Lower lobe of right lung (tissue), 2 donors: ENCODE measurements around the gene LYRM2. TPM values are rescaled to one million over a fixed set of nuclear protein-coding genes. Genes with fewer than 3 reads are reported as not detected.

Source experiments
- ATAC-seq, 2 donors: fragments of 200-7000 bp; cut with Tn5 transposase; one replicate each; pipeline ENCODE4 v1.9.1; 2020 to 2022; ENCODE audit warnings: mild to moderate bottlenecking in 2 of 2, moderate library complexity in 2 of 2
- DNase-seq: peaks from one replicate; pipeline ENCODE4 v3.0.0-alpha.2; 2020
- H3K27ac ChIP-seq: fragments of 200-600 bp; one replicate; pipeline ENCODE4 v1.8.0; 2022
- H3K27me3 ChIP-seq: fragments of 200-600 bp; one replicate; pipeline ENCODE4 v1.8.0; 2022; ENCODE audit warnings: low read depth
- H3K36me3 ChIP-seq: fragments of 200-600 bp; one replicate; pipeline ENCODE4 v1.8.0; 2022; ENCODE audit warnings: mild to moderate bottlenecking
- H3K4me1 ChIP-seq: fragments of 200-600 bp; one replicate; pipeline ENCODE4 v1.8.0; 2022
- H3K4me3 ChIP-seq: fragments of 200-600 bp; one replicate; pipeline ENCODE4 v1.8.0; 2022; ENCODE audit warnings: mild to moderate bottlenecking
- H3K9me3 ChIP-seq: fragments of 200-600 bp; one replicate; pipeline ENCODE4 v1.8.0; 2022
- intact Hi-C: fragments of 100-400 bp; cut with DNase I; formaldehyde crosslinking; loops from one replicate; pipeline ENCODE4 v1.11.0; 2022
- total RNA-seq: library from RNA; stranded (reverse); fragmentation: NEBNext Ultra II Directional; extraction: Animal tissue kit (Norgen Biotek cat#: 25700); gene quantifications from one replicate; pipeline ENCODE4 v1.2.1, GENCODE V29; 2021
- TF ChIP-seq, protein P1 (sequence below): fragments of 200-600 bp; IDR thresholded peaks from one replicate; pipeline ENCODE4 v1.8.0; 2022; ENCODE audit warnings: antibody characterized with exemption, mild to moderate bottlenecking
- donor health status: DM: no; HTN: yes; CAD: no; lungs with severe emphysema.

The LYRM2 gene
- total RNA-seq, 1 donor from 2014 or later, result 35.5 TPM

DNA sequence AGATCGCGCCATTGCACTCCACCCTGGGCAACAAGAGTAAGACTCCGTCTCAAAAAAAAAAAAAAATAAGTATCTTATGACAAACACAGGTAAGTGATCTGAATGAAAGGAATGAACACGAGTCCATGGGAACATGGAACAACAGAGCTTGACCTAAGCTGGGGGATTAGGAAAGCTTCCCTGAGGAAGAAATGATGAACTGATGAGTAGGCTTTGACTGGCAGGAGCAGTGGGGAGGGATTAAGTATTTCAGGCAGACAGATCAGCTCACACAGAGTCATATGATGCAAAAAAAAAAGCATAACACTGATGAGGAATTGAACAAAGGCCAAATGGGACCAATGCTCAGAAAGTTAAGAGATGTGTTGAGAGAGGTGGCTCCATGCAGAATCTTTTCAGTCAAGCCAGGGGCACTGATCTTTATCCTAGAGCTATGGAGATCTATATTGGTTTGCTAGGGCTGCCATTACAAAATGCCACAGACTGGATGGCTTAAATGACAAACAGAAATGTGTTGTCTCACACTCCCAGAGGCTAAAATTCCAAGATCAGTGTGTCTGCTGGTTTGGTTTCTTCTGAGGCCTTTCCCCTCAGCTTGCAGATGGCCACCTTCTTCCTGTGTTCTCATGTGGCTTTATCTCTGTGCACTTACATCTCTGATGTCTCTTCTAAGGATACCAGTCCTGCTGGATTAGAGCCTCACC, 120.0 kb downstream of the LYRM2 start:
- ATAC-seq, result no peak
- no peak overlapping the region for H3K27ac ChIP-seq
- DNase-seq, result no peak
- intact Hi-C loops, result no loop called here
- no peak overlapping the region for H3K4me3 ChIP-seq
- TF ChIP-seq, protein P1, sequence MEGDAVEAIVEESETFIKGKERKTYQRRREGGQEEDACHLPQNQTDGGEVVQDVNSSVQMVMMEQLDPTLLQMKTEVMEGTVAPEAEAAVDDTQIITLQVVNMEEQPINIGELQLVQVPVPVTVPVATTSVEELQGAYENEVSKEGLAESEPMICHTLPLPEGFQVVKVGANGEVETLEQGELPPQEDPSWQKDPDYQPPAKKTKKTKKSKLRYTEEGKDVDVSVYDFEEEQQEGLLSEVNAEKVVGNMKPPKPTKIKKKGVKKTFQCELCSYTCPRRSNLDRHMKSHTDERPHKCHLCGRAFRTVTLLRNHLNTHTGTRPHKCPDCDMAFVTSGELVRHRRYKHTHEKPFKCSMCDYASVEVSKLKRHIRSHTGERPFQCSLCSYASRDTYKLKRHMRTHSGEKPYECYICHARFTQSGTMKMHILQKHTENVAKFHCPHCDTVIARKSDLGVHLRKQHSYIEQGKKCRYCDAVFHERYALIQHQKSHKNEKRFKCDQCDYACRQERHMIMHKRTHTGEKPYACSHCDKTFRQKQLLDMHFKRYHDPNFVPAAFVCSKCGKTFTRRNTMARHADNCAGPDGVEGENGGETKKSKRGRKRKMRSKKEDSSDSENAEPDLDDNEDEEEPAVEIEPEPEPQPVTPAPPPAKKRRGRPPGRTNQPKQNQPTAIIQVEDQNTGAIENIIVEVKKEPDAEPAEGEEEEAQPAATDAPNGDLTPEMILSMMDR, result no peak
- no peaks in the 10 kb centered on the region for H3K36me3 ChIP-seq
- no peaks in the 10 kb centered on the region for H3K27me3 ChIP-seq
- H3K9me3 ChIP-seq, result no peaks in the 10 kb centered on the region
- H3K4me1 ChIP-seq, result no peaks in the 10 kb centered on the region

Other genes with a start within 250 kb of the LYRM2 start
- gene RRAGD, start 226.5 kb downstream of the LYRM2 start, total RNA-seq, result 62.9 TPM
- 17.7 TPM for gene ANKRD6, start 205.6 kb downstream of the LYRM2 start, total RNA-seq
- 29.6 TPM for gene MDN1, start 181.0 kb upstream of the LYRM2 start, total RNA-seq
- 18.3 TPM for gene CASP8AP2, start 191.1 kb upstream of the LYRM2 start, total RNA-seq